ENCODE results near the gene KCNH5.

DNA sequence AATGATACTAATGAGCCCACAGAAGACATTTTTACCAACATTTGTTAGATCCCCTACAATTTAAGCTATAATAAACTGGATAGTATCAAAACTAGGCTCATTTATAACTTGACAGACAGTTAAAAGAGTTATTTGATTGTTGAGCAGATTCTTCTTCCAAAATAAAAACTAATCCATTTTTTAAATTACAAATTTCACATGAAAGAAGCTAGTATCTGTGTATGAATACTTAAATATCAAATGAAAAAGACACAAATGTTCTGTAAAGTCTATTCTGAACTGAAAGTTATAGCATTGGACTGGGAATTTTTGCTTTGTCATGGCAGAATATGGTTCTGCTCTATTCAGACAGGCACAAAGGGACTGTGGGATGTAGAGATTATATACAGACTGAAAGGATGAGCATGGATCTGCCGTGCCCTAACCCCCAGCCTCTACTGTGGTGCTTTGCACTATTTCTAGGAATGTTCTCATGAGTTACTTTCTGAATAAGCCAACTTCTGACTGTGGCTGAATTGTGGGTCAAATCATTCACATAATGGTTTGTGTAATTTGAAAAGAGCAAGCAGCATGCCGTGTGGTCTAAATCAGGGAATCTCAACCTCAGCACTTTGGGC, 352.7 kb downstream of the KCNH5 start:
- no peak for TF ChIP-seq CTCF (conservative IDR thresholded peaks at IDR 0.05; ENCODE audit: low read length)
- no peak for TF ChIP-seq EZH2phosphoT487 (IDR thresholded peaks at IDR 0.05; ENCODE audit: borderline replicate concordance)
